Natural killer cell (primary cell): Measurements from ENCODE around the gene NELL2. TPM values are rescaled to one million over a fixed set of nuclear protein-coding genes. Genes with fewer than 3 reads are reported as not detected.

ENCODE experiments used
- ATAC-seq, 3 donors: fragments of 150-1000 bp in 2 of 3; fragments of 200-7000 bp in 1 of 3; cut with Tn5 transposase; 1 replicate in 1 of 3; 2 replicates in 2 of 3; pipeline ENCODE4 v1.10.0; 2021; ENCODE audit warnings: mild to moderate bottlenecking in 2 of 3, moderate library complexity in 2 of 3
- DNase-seq, 2 donors: peaks; one replicate each; pipeline versions ENCODE4 v3.0.0 to v3.0.0-alpha.2; 2013 to 2021; ENCODE audit warnings: mixed read lengths in 1 of 2
- H3K27ac ChIP-seq: one replicate; pipeline ENCODE4 v1.5.1; 2013; ENCODE audit warnings: mild to moderate bottlenecking, low read length
- H3K27me3 ChIP-seq: one replicate; pipeline ENCODE4 v1.6.1; 2013; ENCODE audit warnings: low read length; ENCODE audit not compliant: control insufficient read depth, insufficient read depth
- H3K36me3 ChIP-seq: one replicate; pipeline ENCODE4 v1.6.1; 2013; ENCODE audit warnings: low read length; ENCODE audit not compliant: control insufficient read depth, insufficient read depth
- H3K4me1 ChIP-seq: one replicate; pipeline ENCODE4 v1.6.1; 2013; ENCODE audit warnings: low read length; ENCODE audit not compliant: control insufficient read depth, insufficient read depth
- H3K4me3 ChIP-seq: one replicate; pipeline ENCODE4 v1.5.1; 2013; ENCODE audit warnings: low read length
- H3K9me3 ChIP-seq: one replicate; pipeline ENCODE4 v1.6.1; 2013; ENCODE audit warnings: low read length; ENCODE audit not compliant: control insufficient read depth, insufficient read depth
- H3K27ac Mint-ChIP-seq, 2 donors: one replicate each; pipeline ENCODE4 v1.8.0; 2022; ENCODE audit warnings: mild to moderate bottlenecking in 2 of 2, mixed read lengths in 2 of 2, moderate library complexity in 1 of 2
- H3K27me3 Mint-ChIP-seq, 2 donors: one replicate each; pipeline ENCODE4 v1.8.0; 2022; ENCODE audit warnings: low read depth in 2 of 2, mixed read lengths in 2 of 2
- H3K36me3 Mint-ChIP-seq: one replicate; pipeline ENCODE4 v1.8.0; 2022; ENCODE audit warnings: mixed read lengths
- H3K4me1 Mint-ChIP-seq, 2 donors: one replicate each; pipeline ENCODE4 v1.8.0; 2022; ENCODE audit warnings: mixed read lengths in 2 of 2
- H3K4me3 Mint-ChIP-seq: one replicate; pipeline ENCODE4 v1.8.0; 2022; ENCODE audit warnings: mild to moderate bottlenecking, moderate library complexity, mixed read lengths
- H3K9me3 Mint-ChIP-seq, 2 donors: one replicate each; pipeline ENCODE4 v1.8.0; 2022; ENCODE audit warnings: mixed read lengths in 2 of 2
- WGBS: methylation state at CpG from one replicate; pipeline ENCODE4 v1.1.7; 2013; ENCODE audit warnings: missing lambda C conversion rate; ENCODE audit not compliant: insufficient coverage; 5-methylcytosine and 5-hydroxymethylcytosine counted together
- intact Hi-C: fragments of 100-400 bp; cut with micrococcal nuclease; formaldehyde crosslinking; loops from one replicate; pipeline ENCODE4 v1.14.2; 2022
- total RNA-seq, 4 donors: library from RNA; stranded (reverse); fragments of 120-200 nt in 1 of 4; gene quantifications; one replicate each; pipeline versions ENCODE4 v1.2.3 to v1.2.4, GENCODE V29; 2013 to 2022
- TF ChIP-seq, protein P1 (sequence below): fragments of 200-600 bp; IDR thresholded peaks from one replicate; pipeline ENCODE4 v1.8.0; 2022; ENCODE audit warnings: antibody characterized with exemption

NELL2 gene
- total RNA-seq, 3 donors from 2014 or later (not counting 1 experiment from before 2014, with no cell fraction given), result 5.8 to 15.3 (median 14.0) TPM

GRCh38 chr12:44885902-44886301 is 9.8 kb upstream of the NELL2 start:
- TF ChIP-seq, protein P1, sequence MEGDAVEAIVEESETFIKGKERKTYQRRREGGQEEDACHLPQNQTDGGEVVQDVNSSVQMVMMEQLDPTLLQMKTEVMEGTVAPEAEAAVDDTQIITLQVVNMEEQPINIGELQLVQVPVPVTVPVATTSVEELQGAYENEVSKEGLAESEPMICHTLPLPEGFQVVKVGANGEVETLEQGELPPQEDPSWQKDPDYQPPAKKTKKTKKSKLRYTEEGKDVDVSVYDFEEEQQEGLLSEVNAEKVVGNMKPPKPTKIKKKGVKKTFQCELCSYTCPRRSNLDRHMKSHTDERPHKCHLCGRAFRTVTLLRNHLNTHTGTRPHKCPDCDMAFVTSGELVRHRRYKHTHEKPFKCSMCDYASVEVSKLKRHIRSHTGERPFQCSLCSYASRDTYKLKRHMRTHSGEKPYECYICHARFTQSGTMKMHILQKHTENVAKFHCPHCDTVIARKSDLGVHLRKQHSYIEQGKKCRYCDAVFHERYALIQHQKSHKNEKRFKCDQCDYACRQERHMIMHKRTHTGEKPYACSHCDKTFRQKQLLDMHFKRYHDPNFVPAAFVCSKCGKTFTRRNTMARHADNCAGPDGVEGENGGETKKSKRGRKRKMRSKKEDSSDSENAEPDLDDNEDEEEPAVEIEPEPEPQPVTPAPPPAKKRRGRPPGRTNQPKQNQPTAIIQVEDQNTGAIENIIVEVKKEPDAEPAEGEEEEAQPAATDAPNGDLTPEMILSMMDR, result no peak
- intact Hi-C loops, result no loop called here

GRCh38 chr12:44881197-44881596 is 5.1 kb upstream of the NELL2 start:
- no peak overlapping the region for H3K4me3 Mint-ChIP-seq
- intact Hi-C loops, result no loop called here
- Histone ChIP-seq H3K27ac (no peak overlapping the region), H3K4me3 (no peak overlapping the region), H3K36me3 (no peaks in the 10 kb centered on the region), H3K27me3 (peaks cover 14% of the 10 kb centered on the region), H3K4me1 (peaks cover 9% of the 10 kb centered on the region), H3K9me3 (peaks cover 3% of the 10 kb centered on the region)
- no peak overlapping the region for H3K27ac Mint-ChIP-seq
- H3K4me1 Mint-ChIP-seq, result peaks cover 8% of the 10 kb centered on the region in 2 donors
- H3K9me3 Mint-ChIP-seq, result peaks cover 5 to 6% of the 10 kb centered on the region in 2 donors
- peaks cover 25 to 29% of the 10 kb centered on the region in 2 donors for H3K27me3 Mint-ChIP-seq
- DNase-seq (no peak), ATAC-seq (no peak)
- TF ChIP-seq, protein P1, result no peak
- WGBS, result no CpG with 5 or more reads among the region's 1 CpG
- H3K36me3 Mint-ChIP-seq, result peaks cover 10% of the 10 kb centered on the region

More at GRCh38 chr12:44885902-44886301, 9.8 kb upstream of the NELL2 start:
- no peaks in the 10 kb centered on the region for H3K36me3 ChIP-seq
- Mint-ChIP-seq H3K27ac (no peak overlapping the region), H3K36me3 (peaks cover 10% of the 10 kb centered on the region), H3K4me1 (no peaks in the 10 kb centered on the region), H3K9me3 (peaks cover 3 to 6% of the 10 kb centered on the region in 2 donors), H3K4me3 (no peak overlapping the region), H3K27me3 (peaks cover 0 to 4% of the 10 kb centered on the region in 2 donors)
- no peaks in the 10 kb centered on the region for H3K27me3 ChIP-seq
- peaks cover under 1% of the 10 kb centered on the region for H3K9me3 ChIP-seq
- no peak overlapping the region for H3K4me3 ChIP-seq
- no peak overlapping the region for H3K27ac ChIP-seq
- no peak for DNase-seq
- no peaks in the 10 kb centered on the region for H3K4me1 ChIP-seq
- no peak for ATAC-seq

GRCh38 chr12:44876544-44877410 is 662 bp upstream of the NELL2 start:
- Histone ChIP-seq H3K9me3 (peaks cover 3% of the 10 kb centered on the region), H3K27me3 (peaks cover 47% of the 10 kb centered on the region), H3K4me1 (peaks cover 21% of the 10 kb centered on the region), H3K4me3 (peak overlapping the region; percentile 58), H3K36me3 (no peaks in the 10 kb centered on the region), H3K27ac (no peak overlapping the region)
- peaks cover 47 to 69% of the 10 kb centered on the region in 2 donors for H3K27me3 Mint-ChIP-seq
- peak overlapping the region in 1 of 2 donors; percentile 30 for H3K27ac Mint-ChIP-seq
- 6% methylated on average over 42 of the region's 42 CpGs for WGBS
- H3K9me3 Mint-ChIP-seq, result peaks cover 5 to 6% of the 10 kb centered on the region in 2 donors
- H3K4me1 Mint-ChIP-seq, result peaks cover 21 to 22% of the 10 kb centered on the region in 2 donors
- intact Hi-C loops, result loop anchor here (5.0 kb wide), 1 partner anchor 99 kb away; no protein-coding TSS in a partner anchor
- DNase-seq (peak in 1 of 2 donors; percentile 75), ATAC-seq (peak; percentile 67 to 76 (median 75))
- peaks cover 9% of the 10 kb centered on the region for H3K36me3 Mint-ChIP-seq
- H3K4me3 Mint-ChIP-seq, result peak overlapping the region; percentile 84
- TF ChIP-seq, protein P1, result no peak
